Activated CD8-positive, alpha-beta T cell treated with anti-CD3 and anti-CD28 coated beads for 36 hours (primary cell): ENCODE data around the gene MRGPRF. TPM values are rescaled to one million over a fixed set of nuclear protein-coding genes. Genes with fewer than 3 reads are reported as not detected.
"Not testable (repeated sequence)": the region's sequence is repeated elsewhere in the genome, so short reads cannot be mapped to it uniquely, and the experiment has no call there.

Experiments
- ATAC-seq: fragments of 200-7000 bp; cut with Tn5 transposase; one replicate; pipeline ENCODE4 v1.10.0; 2021; ENCODE audit warnings: mild to moderate bottlenecking, moderate library complexity
- CTCF ChIA-PET: fragments of 350-600 bp; sonication (Branson Sonifier 250); formaldehyde crosslinking; loops from one replicate; lab custom pipeline; 2021; ENCODE audit warnings: antibody characterized with exemption; lab: Charles Lee
- POLR2A ChIA-PET: fragments of 350-600 bp; sonication (Branson Sonifier 250); formaldehyde crosslinking; loops from one replicate; lab custom pipeline; 2021; ENCODE audit warnings: antibody characterized with exemption; lab: Charles Lee
- DNase-seq: peaks from one replicate; pipeline ENCODE4 v3.0.0-alpha.2; 2020
- H3K27ac Mint-ChIP-seq: one replicate; pipeline ENCODE4 v1.8.0; 2021; ENCODE audit warnings: mild to moderate bottlenecking, mixed read lengths
- H3K27me3 Mint-ChIP-seq: one replicate; pipeline ENCODE4 v1.8.0; 2021; ENCODE audit warnings: mixed read lengths
- H3K36me3 Mint-ChIP-seq: one replicate; pipeline ENCODE4 v1.8.0; 2021; ENCODE audit warnings: low read depth, mixed read lengths
- H3K4me1 Mint-ChIP-seq: one replicate; pipeline ENCODE4 v1.8.0; 2021; ENCODE audit warnings: low read depth, mixed read lengths
- H3K4me3 Mint-ChIP-seq: one replicate; pipeline ENCODE4 v1.8.0; 2021; ENCODE audit warnings: mild to moderate bottlenecking, moderate library complexity, mixed read lengths
- H3K9me3 Mint-ChIP-seq: one replicate; pipeline ENCODE4 v1.8.0; 2021; ENCODE audit warnings: mixed read lengths
- CTCF ChIP-seq: fragments of 200-600 bp; IDR thresholded peaks from one replicate; pipeline ENCODE4 v1.8.0; 2022; ENCODE audit warnings: antibody characterized with exemption, mild to moderate bottlenecking
- intact Hi-C: fragments of 100-400 bp; cut with micrococcal nuclease; formaldehyde crosslinking; loops from one replicate; pipeline ENCODE4 v1.10.0; 2022
- total RNA-seq, 2 experiments: library from RNA; stranded (reverse); gene quantifications; one replicate each; pipeline ENCODE4 v1.2.3, GENCODE V29; 2021

The MRGPRF gene
- total RNA-seq, 2 experiments from 2014 or later = not detected

DNA sequence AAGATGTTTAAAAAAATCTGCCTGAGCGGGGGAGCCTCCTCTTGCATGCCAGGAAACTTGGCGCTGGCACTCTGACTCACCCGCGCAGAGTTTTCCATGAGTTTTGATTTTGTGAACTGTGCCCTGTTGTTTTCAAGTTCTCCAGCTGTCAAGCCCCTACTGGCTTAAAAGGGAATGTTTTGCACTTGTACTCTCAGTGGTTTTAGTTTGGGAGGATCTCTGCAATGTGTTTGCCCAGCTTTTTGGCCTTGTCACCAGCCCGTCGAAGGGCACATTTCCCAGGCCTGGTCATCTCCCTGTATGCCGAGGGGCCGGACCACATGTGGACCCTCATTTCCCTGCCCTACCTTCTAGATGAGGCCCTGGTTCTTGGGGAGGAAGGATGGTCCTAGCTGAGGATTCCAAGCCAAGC, 12.2 kb downstream of the MRGPRF start:
- Mint-ChIP-seq H3K27ac (no peak overlapping the region), H3K27me3 (peaks cover 3% of the 10 kb centered on the region), H3K36me3 (no peaks in the 10 kb centered on the region), H3K4me1 (no peaks in the 10 kb centered on the region), H3K9me3 (no peaks in the 10 kb centered on the region), H3K4me3 (no peak overlapping the region)
- no peak for TF ChIP-seq CTCF
- intact Hi-C loops = no loop called here
- CTCF ChIA-PET = interaction anchor here (0.9 to 1.2 kb wide), 2 partner anchors 15 to 31 kb away, joined by 3 read pairs; no protein-coding TSS in a partner anchor
- ATAC-seq (no peak), DNase-seq (no peak)
- POLR2A ChIA-PET = no interaction called here

- Mint-ChIP-seq H3K4me3 (no peak overlapping the region), H3K36me3 (no peaks in the 10 kb centered on the region), H3K27me3 (peaks cover 3% of the 10 kb centered on the region), H3K4me1 (no peaks in the 10 kb centered on the region), H3K9me3 (no peaks in the 10 kb centered on the region), H3K27ac (no peak overlapping the region)
- ATAC-seq (no peak), DNase-seq (no peak)
- TF ChIP-seq CTCF = no peak
- intact Hi-C loops = no loop called here
- POLR2A ChIA-PET = no interaction called here
- CTCF ChIA-PET = interaction anchor here (0.9 kb wide), 1 partner anchor 31 kb away, joined by 3 read pairs; no protein-coding TSS in a partner anchor
These were observed 12.7 kb downstream of the MRGPRF start for GRCh38 chr11:69000391-69000790.

DNA sequence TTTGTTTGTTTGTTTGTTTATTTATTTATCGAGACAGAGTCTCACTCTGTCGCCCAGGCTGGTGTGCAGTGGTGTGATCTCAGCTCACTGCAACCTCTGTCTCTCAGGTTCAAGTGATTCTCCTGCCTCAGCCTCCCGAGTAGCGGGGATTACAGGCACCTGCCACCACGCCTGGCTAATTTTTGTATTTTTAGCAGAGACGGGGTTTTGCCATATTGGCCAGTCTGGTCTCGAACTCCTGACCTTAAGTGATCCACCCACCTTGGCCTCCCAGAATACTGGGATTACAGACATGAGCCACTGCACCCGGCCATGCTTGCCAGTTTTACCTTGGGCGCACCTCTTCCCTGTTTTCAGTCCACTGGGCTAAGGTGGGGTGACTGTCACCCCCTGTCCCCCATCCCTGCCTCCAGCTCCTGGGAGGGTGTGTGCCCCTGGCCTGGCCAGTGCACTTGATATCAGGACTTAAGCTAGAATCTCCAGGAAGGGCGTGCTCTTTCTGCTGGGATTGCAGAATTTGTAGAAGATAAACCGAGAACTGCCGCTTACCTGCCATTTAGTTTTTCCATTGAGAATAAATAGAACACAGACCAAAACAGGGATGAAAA, 13.2 kb downstream of the MRGPRF start:
- H3K4me1 Mint-ChIP-seq, CTCF ChIA-PET, POLR2A ChIA-PET, H3K9me3 Mint-ChIP-seq, H3K27ac Mint-ChIP-seq, H3K36me3 Mint-ChIP-seq, DNase-seq, intact Hi-C loops, H3K4me3 Mint-ChIP-seq, H3K27me3 Mint-ChIP-seq, ATAC-seq: not testable (repeated sequence)

GRCh38 chr11:68999093-68999747, 13.8 kb downstream of the MRGPRF start:
- ChIA-PET CTCF (no interaction called here), POLR2A (interaction anchor here (1.0 kb wide), 1 partner anchor 43 kb away, joined by 3 read pairs; no protein-coding TSS in a partner anchor)
- TF ChIP-seq CTCF = no peak
- Mint-ChIP-seq H3K9me3 (no peaks in the 10 kb centered on the region), H3K27me3 (peaks cover 3% of the 10 kb centered on the region), H3K4me3 (no peak overlapping the region), H3K36me3 (no peaks in the 10 kb centered on the region), H3K4me1 (no peaks in the 10 kb centered on the region), H3K27ac (no peak overlapping the region)
- intact Hi-C loops = no loop called here
- ATAC-seq (no peak), DNase-seq (no peak)

DNA sequence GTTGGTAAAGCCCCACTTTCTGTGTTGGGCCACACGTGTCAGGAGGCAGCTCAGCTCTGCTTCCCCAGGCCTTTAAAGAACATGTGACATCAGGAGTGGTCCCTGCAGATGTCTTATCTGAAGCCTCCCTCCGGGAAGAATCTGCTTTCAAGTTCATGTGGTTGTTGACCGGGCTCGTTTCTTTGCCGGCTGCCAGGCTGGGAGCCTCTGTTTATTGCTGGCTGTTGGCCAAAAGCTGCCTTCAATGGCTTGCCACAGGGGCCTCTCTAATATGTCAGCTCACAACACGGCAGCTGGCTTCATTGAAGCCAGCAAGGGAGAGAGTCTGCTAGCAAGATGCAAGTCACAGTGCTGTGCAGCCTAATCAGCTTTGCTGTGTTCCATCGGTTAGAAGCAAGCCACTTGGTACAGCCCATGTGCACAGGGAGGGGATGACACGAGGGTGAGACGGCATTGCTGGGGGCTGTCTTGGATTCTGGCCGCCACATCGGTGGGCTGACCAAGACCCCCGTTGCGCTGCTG, 14.6 kb downstream of the MRGPRF start:
- Mint-ChIP-seq H3K4me3 (no peak overlapping the region), H3K27me3 (peaks cover 7% of the 10 kb centered on the region), H3K4me1 (no peaks in the 10 kb centered on the region), H3K9me3 (no peaks in the 10 kb centered on the region), H3K36me3 (no peaks in the 10 kb centered on the region), H3K27ac (no peak overlapping the region)
- DNase-seq = no peak
- intact Hi-C loops = no loop called here
- no peak for ATAC-seq
- TF ChIP-seq CTCF = no peak
- CTCF ChIA-PET = no interaction called here
- POLR2A ChIA-PET = interaction anchor here (1.0 kb wide), 1 partner anchor 44 kb away, joined by 3 read pairs; no protein-coding TSS in a partner anchor
